ENCODE measurements around the gene SLC25A13. TPM values are rescaled to one million over a fixed set of nuclear protein-coding genes. Genes with fewer than 3 reads are reported as not detected.
"Not testable (repeated sequence)": the region's sequence is repeated elsewhere in the genome, so short reads cannot be mapped to it uniquely, and the experiment has no call there.

SLC25A13 gene
- 10 to 100 TPM; 24.2 to 51.1 (median 24.7) TPM for total RNA-seq

GRCh38 chr7:96321658-96322372 is at the start of gene SLC25A13:
Gene SLC25A13 (minus strand): TSS chr7:96322098. CDS start chr7:96321956, 142 bp downstream.
- DNase-seq (ENCODE audit: low spot score) = peak; percentile 68
- peak; percentile 97 for ATAC-seq (ENCODE audit: low FRiP score)
- no peak for TF ChIP-seq CTCF (IDR thresholded peaks at IDR 0.05)

- ATAC-seq (ENCODE audit: low FRiP score); DNase-seq (ENCODE audit: low spot score): not testable (repeated sequence)
These were observed 44.0 kb upstream of the SLC25A13 start for GRCh38 chr7:96365916-96366315.

- no peak for TF ChIP-seq CTCF (IDR thresholded peaks at IDR 0.05)
- DNase-seq (ENCODE audit: low spot score) (no peak), ATAC-seq (ENCODE audit: low FRiP score) (no peak)
These were observed 39.4 kb upstream of the SLC25A13 start for GRCh38 chr7:96361116-96361857.

GRCh38 chr7:96359876-96360275 is 38.0 kb upstream of the SLC25A13 start:
- TF ChIP-seq CTCF (IDR thresholded peaks at IDR 0.05) = no peak
- ATAC-seq (ENCODE audit: low FRiP score) = no peak
- DNase-seq (ENCODE audit: low spot score) = no peak

- not testable (repeated sequence) for ATAC-seq (ENCODE audit: low FRiP score); DNase-seq (ENCODE audit: low spot score)
These were observed 36.5 kb upstream of the SLC25A13 start for GRCh38 chr7:96358236-96358971.

- ATAC-seq (ENCODE audit: low FRiP score) (no peak), DNase-seq (ENCODE audit: low spot score) (no peak)
- no peak for TF ChIP-seq CTCF (IDR thresholded peaks at IDR 0.05)
These were observed 34.1 kb upstream of the SLC25A13 start for GRCh38 chr7:96355990-96356506.

- DNase-seq (ENCODE audit: low spot score) (no peak), ATAC-seq (ENCODE audit: low FRiP score) (no peak)
- TF ChIP-seq CTCF (IDR thresholded peaks at IDR 0.05) = no peak
These were observed 33.0 kb upstream of the SLC25A13 start for GRCh38 chr7:96354881-96355280.

Measured in omental fat pad (tissue), 4 donors.